ENCODE measurements around the gene LIPH.
A peak's percentile ranks its signal among the peaks of the same experiment; 100 is the strongest.

The LIPH gene

DNA sequence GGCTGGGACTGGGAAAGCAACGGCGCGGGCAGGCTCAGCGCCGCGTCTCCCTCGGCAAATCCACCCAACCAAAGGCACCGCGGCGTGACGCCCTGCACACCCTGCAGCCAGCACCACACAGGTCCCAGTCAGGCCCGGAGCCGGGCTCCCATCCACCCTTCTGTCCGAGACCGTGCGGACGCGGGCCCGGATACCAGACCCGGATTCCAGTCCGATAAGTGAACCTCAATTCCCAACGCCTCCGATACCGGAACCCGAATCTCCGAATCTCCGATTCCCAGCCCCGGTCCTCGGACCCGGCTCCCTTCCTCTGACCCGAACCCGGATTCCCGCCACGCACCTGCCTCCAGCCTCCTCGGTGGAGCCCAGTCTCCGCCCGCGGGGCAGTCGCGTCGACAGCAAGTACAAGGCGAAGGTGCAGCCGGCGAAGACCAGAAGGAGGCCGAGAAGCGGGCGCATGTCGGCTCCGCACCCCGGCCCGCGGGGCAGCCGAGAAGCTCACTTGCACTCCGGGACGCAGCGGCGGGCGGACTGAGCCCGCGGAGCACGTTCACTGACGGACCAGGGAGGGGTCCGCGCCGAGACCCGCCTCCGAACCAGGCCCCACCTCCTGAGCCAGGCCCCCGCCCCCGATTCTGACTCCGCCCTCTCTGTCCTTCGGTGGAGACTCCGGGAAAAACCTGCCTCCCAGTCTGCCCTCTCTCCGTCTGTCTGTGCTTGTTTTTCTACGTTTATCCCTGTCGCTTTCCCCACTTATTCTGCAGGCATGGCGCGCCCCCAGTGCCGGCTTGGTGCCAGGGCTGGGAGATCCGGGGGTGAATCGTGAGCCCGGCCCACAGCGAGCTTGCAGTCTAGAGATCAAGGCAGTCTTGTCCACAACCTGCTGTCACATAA, 53.6 kb downstream of the LIPH start, which contains the start of gene TMEM41A:
TSS of gene TMEM41A (minus strand) at position 533 of the 894 bp plus-strand sequence. CDS start at position 459, 74 bp downstream.
- H3K4me1 ChIP-seq (ENCODE audit: low read length) = peaks cover 27% of the 10 kb centered on the region
- peaks cover 29% of the 10 kb centered on the region for H3K79me2 ChIP-seq (ENCODE audit: low read length)
- peak within 1 kb of the TSS; percentile 70 for H3K27ac ChIP-seq (ENCODE audit: low read length)
- H3K36me3 ChIP-seq (replicated peaks; ENCODE audit: low read depth, low read length) = peaks cover 36% of the 10 kb centered on the region
- H3K9me3 ChIP-seq (ENCODE audit: insufficient read depth, low read length) = no peaks in the 10 kb centered on the region
- peak within 1 kb of the TSS; percentile 91 for H3K9ac ChIP-seq (ENCODE audit: low read length)
- peak within 1 kb of the TSS; percentile 99 for H2AFZ ChIP-seq (ENCODE audit: low read depth, low read length)
- peak within 1 kb of the TSS; percentile 96 for H3K4me2 ChIP-seq (ENCODE audit: low read length)
- peaks cover 18% of the 10 kb centered on the region for H4K20me1 ChIP-seq (ENCODE audit: insufficient read depth, low read length)
- H3K4me3 ChIP-seq (ENCODE audit: low read length) = peak within 1 kb of the TSS; percentile 97
- TF ChIP-seq EZH2phosphoT487 (IDR thresholded peaks at IDR 0.05; ENCODE audit: low read depth) = no peak
- TF ChIP-seq, protein P1, sequence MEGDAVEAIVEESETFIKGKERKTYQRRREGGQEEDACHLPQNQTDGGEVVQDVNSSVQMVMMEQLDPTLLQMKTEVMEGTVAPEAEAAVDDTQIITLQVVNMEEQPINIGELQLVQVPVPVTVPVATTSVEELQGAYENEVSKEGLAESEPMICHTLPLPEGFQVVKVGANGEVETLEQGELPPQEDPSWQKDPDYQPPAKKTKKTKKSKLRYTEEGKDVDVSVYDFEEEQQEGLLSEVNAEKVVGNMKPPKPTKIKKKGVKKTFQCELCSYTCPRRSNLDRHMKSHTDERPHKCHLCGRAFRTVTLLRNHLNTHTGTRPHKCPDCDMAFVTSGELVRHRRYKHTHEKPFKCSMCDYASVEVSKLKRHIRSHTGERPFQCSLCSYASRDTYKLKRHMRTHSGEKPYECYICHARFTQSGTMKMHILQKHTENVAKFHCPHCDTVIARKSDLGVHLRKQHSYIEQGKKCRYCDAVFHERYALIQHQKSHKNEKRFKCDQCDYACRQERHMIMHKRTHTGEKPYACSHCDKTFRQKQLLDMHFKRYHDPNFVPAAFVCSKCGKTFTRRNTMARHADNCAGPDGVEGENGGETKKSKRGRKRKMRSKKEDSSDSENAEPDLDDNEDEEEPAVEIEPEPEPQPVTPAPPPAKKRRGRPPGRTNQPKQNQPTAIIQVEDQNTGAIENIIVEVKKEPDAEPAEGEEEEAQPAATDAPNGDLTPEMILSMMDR (IDR thresholded peaks at IDR 0.05; ENCODE audit: low read depth, low read length) = no peak
- no peaks in the 10 kb centered on the region for H3K27me3 ChIP-seq (ENCODE audit: low read depth, low read length)

DNA sequence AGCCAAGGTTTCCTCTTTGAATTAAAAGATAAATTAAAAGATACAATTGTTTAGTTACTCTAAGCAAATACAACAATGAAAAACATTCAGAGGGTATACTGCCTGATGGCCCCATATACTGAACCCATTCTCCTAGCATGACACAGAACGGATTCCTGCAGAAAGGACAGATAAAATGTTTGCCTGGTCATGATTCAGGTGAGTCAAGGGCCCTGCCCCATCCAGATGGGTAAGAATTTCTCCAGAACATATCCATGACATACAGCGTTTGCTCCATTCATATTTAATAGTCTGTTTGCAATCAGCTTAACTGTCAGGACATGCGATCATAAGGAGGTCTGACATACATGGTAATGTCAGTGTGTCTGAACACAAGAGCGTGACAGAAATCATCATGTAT, 62.1 kb downstream of the LIPH start:
- no peaks in the 10 kb centered on the region; the same call in 1 of the 2 replicates for H3K4me1 ChIP-seq (ENCODE audit: low read length)
- peaks cover 71% of the 10 kb centered on the region for H3K36me3 ChIP-seq (replicated peaks; ENCODE audit: low read depth, low read length)
- no peaks in the 10 kb centered on the region for H3K27me3 ChIP-seq (ENCODE audit: low read depth, low read length)
- no peak overlapping the region for H3K4me2 ChIP-seq (ENCODE audit: low read length)
- no peaks in the 10 kb centered on the region for H3K9me3 ChIP-seq (ENCODE audit: insufficient read depth, low read length)
- no peak for TF ChIP-seq EZH2phosphoT487 (IDR thresholded peaks at IDR 0.05; ENCODE audit: low read depth)
- TF ChIP-seq, protein P1 (IDR thresholded peaks at IDR 0.05; ENCODE audit: low read depth, low read length) = no peak
- no peak overlapping the region for H2AFZ ChIP-seq (ENCODE audit: low read depth, low read length)
- H3K27ac ChIP-seq (ENCODE audit: low read length) = no peak overlapping the region
- H3K4me3 ChIP-seq (ENCODE audit: low read length) = no peak overlapping the region
- H4K20me1 ChIP-seq (ENCODE audit: insufficient read depth, low read length) = 0 out of 2 replicates have a peak, but pooled peaks cover 2% of the 10 kb centered on the region
- no peaks in the 10 kb centered on the region for H3K79me2 ChIP-seq (ENCODE audit: low read length)
- H3K9ac ChIP-seq (ENCODE audit: low read length) = no peak overlapping the region

DNA sequence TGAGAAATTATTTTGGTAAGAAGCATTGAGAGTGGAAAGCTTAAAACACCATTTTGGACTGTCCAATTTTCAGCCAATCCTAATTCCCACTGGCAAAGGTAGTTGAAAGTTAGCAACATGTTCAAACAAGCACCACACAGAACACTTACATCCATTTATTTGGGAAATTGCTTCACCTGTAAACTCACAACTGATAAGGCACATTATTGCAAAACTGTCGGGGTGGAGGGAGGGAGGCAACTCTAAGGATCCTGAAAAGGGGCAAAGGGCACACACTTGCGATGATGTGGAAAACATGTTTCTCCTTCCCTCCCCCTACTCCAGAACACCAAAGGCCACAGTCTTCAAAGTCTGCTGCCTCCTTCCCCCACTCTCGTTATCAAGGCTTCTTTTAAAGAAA, 62.9 kb downstream of the LIPH start:
- H4K20me1 ChIP-seq (ENCODE audit: insufficient read depth, low read length) = 0 out of 2 replicates have a peak, but pooled peaks cover 2% of the 10 kb centered on the region
- H3K4me1 ChIP-seq (ENCODE audit: low read length) = no peaks in the 10 kb centered on the region
- H3K4me3 ChIP-seq (ENCODE audit: low read length) = no peak overlapping the region

DNA sequence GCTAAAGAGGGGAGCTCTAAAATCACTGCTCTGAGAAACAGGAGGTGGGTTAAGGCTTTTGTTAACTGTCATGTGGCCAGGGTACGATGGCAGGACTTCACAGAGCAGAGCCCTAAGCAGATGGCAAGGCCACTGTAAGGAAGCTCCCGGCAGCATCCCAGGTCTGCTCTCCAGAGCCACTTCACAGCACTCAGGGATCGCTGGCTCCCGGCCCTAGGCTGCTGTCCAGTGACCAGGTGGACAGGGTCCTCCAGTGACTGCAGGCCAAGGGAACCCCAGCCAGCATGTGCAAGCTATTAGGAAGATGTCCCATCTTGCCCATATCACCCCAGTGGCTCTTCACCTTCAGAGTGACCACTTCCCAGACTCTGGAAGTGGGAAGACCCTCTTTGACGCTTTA, 63.9 kb downstream of the LIPH start:
- TF ChIP-seq, protein P1 (IDR thresholded peaks at IDR 0.05; ENCODE audit: low read depth, low read length) = no peak
- TF ChIP-seq EZH2phosphoT487 (IDR thresholded peaks at IDR 0.05; ENCODE audit: low read depth) = no peak
- Histone ChIP-seq H3K4me3 (ENCODE audit: low read length) (no peak overlapping the region), H3K79me2 (ENCODE audit: low read length) (no peaks in the 10 kb centered on the region), H3K36me3 (replicated peaks; ENCODE audit: low read depth, low read length) (peaks cover 54% of the 10 kb centered on the region), H3K27me3 (ENCODE audit: low read depth, low read length) (no peaks in the 10 kb centered on the region), H3K4me2 (ENCODE audit: low read length) (no peak overlapping the region), H3K9ac (ENCODE audit: low read length) (no peak overlapping the region), H4K20me1 (ENCODE audit: insufficient read depth, low read length) (0 out of 2 replicates have a peak, but pooled peaks cover 2% of the 10 kb centered on the region), H2AFZ (ENCODE audit: low read depth, low read length) (no peak overlapping the region), H3K27ac (ENCODE audit: low read length) (no peak overlapping the region), H3K9me3 (ENCODE audit: insufficient read depth, low read length) (no peaks in the 10 kb centered on the region), H3K4me1 (ENCODE audit: low read length) (no peaks in the 10 kb centered on the region)

More for the DNA sequence above, 62.9 kb downstream of the LIPH start:
- no peak overlapping the region for H3K9ac ChIP-seq (ENCODE audit: low read length)
- H3K79me2 ChIP-seq (ENCODE audit: low read length) = no peaks in the 10 kb centered on the region
- no peaks in the 10 kb centered on the region for H3K9me3 ChIP-seq (ENCODE audit: insufficient read depth, low read length)
- no peak overlapping the region for H2AFZ ChIP-seq (ENCODE audit: low read depth, low read length)
- no peak for TF ChIP-seq EZH2phosphoT487 (IDR thresholded peaks at IDR 0.05; ENCODE audit: low read depth)
- TF ChIP-seq, protein P1 (IDR thresholded peaks at IDR 0.05; ENCODE audit: low read depth, low read length) = no peak
- no peaks in the 10 kb centered on the region for H3K27me3 ChIP-seq (ENCODE audit: low read depth, low read length)
- no peak overlapping the region for H3K27ac ChIP-seq (ENCODE audit: low read length)
- peaks cover 63% of the 10 kb centered on the region for H3K36me3 ChIP-seq (replicated peaks; ENCODE audit: low read depth, low read length)
- H3K4me2 ChIP-seq (ENCODE audit: low read length) = no peak overlapping the region

All from OCI-LY3 (cell line).